HL-60/S4 treated with phorbol 12-myristate 13-acetate at 8.2 ng/mL for 4 days and 3 days (cell line): Measurements from ENCODE around the gene COL1A2.

ENCODE experiments used
- in situ Hi-C: fragments of 300-500 bp; cut with MboI; formaldehyde crosslinking; loops from 2 replicates; pipeline ENCODE4 v1.15.0; 2022; ENCODE audit warnings: low sequenced_read_pairs

Gene COL1A2

DNA sequence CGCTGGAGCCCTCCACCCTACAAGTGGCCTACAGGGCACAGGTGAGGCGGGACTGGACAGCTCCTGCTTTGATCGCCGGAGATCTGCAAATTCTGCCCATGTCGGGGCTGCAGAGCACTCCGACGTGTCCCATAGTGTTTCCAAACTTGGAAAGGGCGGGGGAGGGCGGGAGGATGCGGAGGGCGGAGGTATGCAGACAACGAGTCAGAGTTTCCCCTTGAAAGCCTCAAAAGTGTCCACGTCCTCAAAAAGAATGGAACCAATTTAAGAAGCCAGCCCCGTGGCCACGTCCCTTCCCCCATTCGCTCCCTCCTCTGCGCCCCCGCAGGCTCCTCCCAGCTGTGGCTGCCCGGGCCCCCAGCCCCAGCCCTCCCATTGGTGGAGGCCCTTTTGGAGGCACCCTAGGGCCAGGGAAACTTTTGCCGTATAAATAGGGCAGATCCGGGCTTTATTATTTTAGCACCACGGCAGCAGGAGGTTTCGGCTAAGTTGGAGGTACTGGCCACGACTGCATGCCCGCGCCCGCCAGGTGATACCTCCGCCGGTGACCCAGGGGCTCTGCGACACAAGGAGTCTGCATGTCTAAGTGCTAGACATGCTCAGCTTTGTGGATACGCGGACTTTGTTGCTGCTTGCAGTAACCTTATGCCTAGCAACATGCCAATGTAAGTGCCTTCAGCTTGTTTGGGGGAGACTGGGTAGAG, at the start of gene COL1A2:
COL1A2 (plus strand) TSS at position 459 of the 704 bp plus-strand sequence; CDS start at position 596, 137 bp downstream.
- in situ Hi-C loops = no loop called here

DNA sequence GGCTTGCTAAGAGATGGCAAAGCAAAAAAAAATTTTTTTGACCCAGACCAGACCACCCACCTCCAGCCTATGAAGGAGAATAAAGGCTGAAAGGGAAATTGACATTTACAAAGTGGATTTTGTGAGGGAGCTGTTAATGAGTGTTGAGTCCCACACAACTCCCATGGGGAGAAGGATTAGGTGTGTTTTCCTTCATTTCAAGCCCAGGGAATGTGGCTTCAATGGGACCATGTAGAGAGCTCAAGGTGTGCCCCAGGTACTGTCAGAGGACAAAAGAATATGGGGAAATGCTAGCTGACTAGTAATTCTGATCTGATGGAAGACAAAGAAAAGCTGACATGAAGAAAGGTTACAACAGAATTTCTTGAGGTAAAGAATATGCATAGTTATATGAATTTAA, 48.8 kb upstream of the COL1A2 start:
- in situ Hi-C loops = no loop called here

GRCh38 chr7:94348142-94348541, 46.6 kb upstream of the COL1A2 start:
- in situ Hi-C loops = no loop called here

GRCh38 chr7:94350734-94351133, 44.0 kb upstream of the COL1A2 start:
- in situ Hi-C loops = no loop called here

GRCh38 chr7:94351703-94352102, 43.0 kb upstream of the COL1A2 start:
- in situ Hi-C loops = no loop called here

DNA sequence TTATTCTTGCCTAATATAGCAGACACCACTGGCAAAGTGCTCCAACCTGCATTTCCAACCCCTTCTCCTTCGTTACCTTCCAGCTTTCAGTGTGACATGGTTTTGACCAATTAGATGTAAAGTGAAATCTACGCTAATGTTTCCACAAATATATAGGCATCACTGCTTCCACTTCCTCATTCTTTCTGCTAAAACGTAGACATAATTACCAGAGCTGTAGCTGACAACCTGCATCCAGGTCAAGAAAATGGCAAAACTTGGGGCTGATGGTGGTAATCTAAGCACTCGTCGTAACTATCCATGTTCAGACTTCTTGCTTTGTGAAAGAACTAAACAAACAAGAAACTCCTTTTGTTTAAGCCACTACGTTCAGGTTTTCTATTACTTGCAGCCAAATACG, 41.8 kb upstream of the COL1A2 start:
- in situ Hi-C loops = no loop called here

- in situ Hi-C loops = no loop called here
Observed at GRCh38 chr7:94354953-94355352, 39.7 kb upstream of the COL1A2 start.

- in situ Hi-C loops = no loop called here
Observed at GRCh38 chr7:94355454-94355853, 39.2 kb upstream of the COL1A2 start.

DNA sequence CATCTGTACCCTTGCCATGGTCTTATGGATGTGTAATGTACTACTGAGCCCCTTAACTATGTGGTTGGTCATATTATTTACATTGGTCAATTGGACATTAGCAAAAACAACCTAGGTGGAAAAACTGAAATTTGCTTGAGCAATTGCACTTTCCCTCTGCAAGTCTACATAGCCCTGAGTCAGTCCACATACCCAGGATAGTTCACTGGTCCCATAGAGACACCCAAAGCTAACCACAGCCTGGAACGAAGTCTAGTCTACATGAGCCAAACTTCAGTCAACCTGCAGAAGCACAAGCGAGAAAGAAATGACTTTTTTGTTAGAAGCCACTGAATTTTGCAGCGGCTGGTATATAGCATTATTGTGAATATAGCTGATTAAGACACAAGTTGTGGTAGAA, 37.6 kb upstream of the COL1A2 start:
- in situ Hi-C loops = no loop called here

DNA sequence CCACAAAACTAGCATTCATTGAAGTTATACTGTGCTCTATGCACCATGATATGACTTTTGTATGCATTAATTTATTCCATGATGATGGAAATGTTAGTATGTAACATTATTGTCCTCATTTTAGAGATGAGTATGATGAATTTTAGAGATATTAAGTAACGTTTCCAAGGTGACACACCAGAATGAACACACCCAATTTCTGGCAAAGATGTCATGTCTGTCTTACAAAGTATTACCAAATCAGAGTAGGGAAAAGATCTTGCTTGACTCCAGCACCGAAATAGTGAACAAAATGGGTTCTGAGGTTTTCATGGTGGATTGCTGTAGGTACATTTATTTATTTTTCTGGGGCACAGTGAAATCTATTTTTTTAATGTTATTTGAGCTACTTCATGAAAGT, 33.8 kb upstream of the COL1A2 start:
- in situ Hi-C loops = no loop called here

DNA sequence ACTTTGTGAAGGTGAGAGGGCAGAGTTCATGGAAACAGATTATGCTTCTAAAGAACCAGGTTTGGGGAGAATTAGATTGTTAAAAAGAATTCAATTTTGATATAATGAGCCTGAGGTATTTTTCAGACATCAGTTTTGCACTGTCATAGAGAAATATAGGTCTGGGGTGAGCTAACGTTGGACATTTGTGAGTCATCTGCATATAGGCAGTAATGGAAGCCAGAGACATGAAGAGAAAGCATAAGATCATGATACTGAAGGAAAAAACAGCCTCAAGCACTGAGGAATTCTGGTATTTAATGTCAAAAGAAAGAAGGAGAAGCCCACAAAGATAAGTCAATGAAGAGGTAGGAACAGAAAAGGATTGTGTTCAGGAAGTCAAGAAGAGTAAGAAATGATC, 32.4 kb upstream of the COL1A2 start:
- in situ Hi-C loops = no loop called here

DNA sequence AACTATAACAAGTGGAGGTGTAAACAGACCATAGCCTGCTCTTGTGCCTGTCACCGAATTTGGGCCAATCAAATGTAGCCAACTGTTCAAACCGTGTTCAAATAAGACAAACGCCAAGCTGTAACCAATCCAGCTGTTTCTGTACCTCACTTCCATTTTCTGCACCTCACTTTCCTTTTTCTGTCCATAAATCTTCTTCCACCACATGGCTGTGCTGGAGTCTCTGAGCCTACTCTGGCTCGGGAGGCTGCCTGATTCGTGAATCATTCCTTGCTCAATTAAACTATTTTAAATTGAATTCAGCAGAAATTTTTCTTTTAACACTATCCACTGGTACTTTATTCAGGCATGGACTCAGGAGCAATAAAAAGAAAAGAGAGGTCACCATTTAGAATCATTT, 29.9 kb upstream of the COL1A2 start:
- in situ Hi-C loops = no loop called here

GRCh38 chr7:94366163-94366562, 28.5 kb upstream of the COL1A2 start:
- in situ Hi-C loops = no loop called here

DNA sequence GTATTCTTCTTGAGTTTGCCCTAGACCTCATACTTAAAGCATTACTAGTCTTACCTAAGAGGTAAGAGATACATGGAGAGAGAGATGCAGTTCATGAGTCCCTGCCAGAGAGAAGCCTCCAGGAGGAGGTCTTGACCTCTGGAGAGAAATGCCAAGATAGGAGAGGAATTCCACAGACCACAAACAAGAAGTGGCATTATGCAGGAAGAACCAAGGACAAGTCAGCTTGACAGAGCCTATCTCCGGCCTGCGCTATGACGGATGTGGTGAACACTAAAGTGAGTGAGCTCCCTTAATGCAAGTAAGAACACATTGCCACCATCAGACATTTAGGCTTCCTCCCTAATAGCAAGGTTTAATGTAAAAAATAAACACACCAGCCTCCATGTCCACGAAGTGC, 27.9 kb upstream of the COL1A2 start:
- in situ Hi-C loops = no loop called here

GRCh38 chr7:94367949-94368348, 26.7 kb upstream of the COL1A2 start:
- in situ Hi-C loops = no loop called here

- in situ Hi-C loops = no loop called here
Observed at GRCh38 chr7:94368371-94368791, 26.3 kb upstream of the COL1A2 start.

DNA sequence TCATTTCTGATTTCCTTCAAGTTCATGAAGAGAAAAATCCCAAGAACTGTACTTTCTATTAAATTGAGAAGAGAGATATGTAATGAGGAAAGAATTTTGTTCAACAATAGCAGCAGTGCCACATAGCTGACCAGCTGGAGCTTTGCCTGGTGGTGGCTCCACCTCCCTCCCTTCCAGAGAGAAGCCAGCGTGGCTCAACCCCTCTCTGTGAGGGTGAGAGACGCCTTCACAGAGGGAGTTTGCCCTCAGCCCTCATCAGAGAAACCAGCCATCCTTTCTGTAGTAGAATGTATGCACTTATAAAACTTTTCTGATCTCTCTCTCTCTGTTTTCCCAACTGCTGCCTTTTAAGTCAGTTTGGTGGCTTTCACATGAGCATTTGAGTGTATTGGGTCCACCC, 20.5 kb upstream of the COL1A2 start:
- in situ Hi-C loops = no loop called here

- in situ Hi-C loops = no loop called here
Observed at GRCh38 chr7:94374721-94375566, 19.8 kb upstream of the COL1A2 start.

DNA sequence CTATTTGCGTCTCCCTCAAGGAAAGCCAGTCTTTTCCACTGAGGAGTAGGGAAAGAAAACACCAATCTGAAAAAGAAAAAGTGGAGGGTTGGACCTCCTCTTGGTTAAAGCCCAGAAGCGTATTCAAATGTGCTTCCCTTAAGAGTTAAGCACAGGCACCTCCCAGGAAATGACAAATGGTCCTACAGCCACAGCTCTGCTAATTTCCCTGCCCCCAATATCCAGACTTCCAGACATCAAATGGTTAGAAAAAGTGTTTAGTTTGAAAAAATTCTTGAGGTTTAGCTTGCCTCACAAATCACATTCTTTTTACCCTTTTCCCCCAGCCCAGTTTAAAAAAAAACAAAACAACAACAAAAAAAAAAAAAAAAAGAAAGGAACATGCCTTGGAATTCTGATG, 19.0 kb upstream of the COL1A2 start:
- in situ Hi-C loops = no loop called here

DNA sequence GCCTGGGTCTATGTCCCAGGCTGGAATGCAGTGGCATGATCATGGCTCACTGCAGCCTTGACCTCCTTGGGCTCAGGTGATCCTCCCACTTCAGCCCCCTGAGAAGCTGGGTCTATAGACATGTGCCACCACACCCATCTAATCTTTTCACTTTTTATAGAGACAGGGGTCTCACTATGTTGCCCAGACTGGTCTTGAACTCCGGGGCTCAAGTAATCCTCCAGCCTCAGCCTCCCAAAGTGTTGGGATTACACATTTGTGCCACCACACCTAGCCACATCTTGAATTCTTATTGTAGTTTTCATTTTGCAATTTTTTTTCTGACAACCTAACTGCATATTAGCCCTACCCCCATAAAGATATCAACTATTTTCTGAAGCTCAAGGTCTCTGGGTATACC, 18.4 kb upstream of the COL1A2 start:
- in situ Hi-C loops = no loop called here

GRCh38 chr7:94378356-94378755, 16.3 kb upstream of the COL1A2 start:
- in situ Hi-C loops = no loop called here

DNA sequence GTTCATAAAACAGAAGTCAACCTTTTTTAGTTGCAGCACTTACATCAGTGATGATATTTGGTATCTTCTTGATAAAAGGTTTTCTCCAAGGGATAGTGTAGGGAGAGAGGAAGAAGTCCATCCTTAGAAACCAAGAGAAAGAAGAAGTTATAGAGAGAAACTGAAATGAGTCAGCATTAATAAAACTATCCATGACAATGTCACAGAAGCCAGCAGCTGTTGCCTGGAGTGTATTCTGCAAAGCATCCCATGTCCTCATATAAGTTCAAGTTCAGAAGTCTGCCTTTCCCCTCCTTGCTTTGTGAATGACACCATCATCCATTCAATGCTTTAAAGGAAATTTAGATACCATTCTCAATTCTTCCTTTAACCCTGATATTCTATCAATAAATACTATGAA, 14.4 kb upstream of the COL1A2 start:
- in situ Hi-C loops = no loop called here
